ENCODE measurements around the gene BCL2L14.

DNA sequence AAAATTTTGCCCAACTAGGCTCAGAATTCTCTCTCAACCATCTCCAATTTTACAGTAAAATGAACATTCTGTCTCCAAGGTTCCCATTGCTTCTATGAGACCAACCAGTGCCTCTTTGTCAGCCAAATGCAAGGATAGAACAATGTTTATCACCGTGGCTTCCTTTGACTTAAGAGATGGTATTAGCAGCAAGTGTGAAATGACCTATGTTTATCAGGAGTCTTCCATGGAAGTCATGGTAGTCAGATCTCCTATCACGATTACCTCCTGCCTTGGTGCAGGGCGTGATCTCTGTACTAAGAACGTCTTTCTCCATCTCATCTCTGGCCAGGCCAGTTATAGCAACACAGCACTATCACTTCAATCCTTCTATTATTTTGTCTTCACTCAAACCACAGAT lies 6.1 kb upstream of the BCL2L14 start:
- TF ChIP-seq EZH2 (IDR thresholded peaks at IDR 0.05; ENCODE audit: borderline replicate concordance, low read length) = no peak
- TF ChIP-seq, protein P1, sequence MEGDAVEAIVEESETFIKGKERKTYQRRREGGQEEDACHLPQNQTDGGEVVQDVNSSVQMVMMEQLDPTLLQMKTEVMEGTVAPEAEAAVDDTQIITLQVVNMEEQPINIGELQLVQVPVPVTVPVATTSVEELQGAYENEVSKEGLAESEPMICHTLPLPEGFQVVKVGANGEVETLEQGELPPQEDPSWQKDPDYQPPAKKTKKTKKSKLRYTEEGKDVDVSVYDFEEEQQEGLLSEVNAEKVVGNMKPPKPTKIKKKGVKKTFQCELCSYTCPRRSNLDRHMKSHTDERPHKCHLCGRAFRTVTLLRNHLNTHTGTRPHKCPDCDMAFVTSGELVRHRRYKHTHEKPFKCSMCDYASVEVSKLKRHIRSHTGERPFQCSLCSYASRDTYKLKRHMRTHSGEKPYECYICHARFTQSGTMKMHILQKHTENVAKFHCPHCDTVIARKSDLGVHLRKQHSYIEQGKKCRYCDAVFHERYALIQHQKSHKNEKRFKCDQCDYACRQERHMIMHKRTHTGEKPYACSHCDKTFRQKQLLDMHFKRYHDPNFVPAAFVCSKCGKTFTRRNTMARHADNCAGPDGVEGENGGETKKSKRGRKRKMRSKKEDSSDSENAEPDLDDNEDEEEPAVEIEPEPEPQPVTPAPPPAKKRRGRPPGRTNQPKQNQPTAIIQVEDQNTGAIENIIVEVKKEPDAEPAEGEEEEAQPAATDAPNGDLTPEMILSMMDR (IDR thresholded peaks at IDR 0.05; ENCODE audit: low read length) = no peak

Data from OCI-LY1 (cell line).